ENCODE data around the gene AGAP4.
"Not testable (repeated sequence)": the region's sequence is repeated elsewhere in the genome, so short reads cannot be mapped to it uniquely, and the experiment has no call there.

The AGAP4 gene

GRCh38 chr10:45789991-45790390, 57.3 kb downstream of the AGAP4 start:
- DNase-seq = not testable (repeated sequence)

- DNase-seq = not testable (repeated sequence)
Measured at GRCh38 chr10:45787212-45787741, 60.0 kb downstream of the AGAP4 start.

DNA sequence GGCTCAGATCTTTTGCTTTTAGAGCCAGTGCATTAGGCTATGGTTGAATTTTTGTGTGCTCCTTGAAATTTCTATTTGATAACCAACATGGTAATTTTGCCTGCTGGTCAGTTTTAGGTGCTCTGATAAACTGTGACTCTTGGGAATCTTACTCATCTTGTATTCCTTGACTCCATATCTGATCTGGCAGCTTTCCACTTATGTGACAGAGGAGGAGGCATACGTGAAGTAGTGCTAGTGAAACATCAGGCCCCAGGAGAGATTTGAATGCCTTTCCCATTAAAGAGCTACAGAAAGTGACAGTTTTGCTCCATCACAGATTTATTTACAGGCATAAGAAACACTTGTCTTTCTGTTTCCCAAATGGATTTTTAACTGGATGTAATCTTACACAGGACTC, 61.1 kb downstream of the AGAP4 start:
- DNase-seq = not testable (repeated sequence)
